Neural progenitor cell (in vitro differentiated cells): Measurements from ENCODE around the gene LEPR. TPM values are rescaled to one million over a fixed set of nuclear protein-coding genes. Genes with fewer than 3 reads are reported as not detected.
A peak's percentile ranks its signal among the peaks of the same experiment; 100 is the strongest.
"Not testable (repeated sequence)": the region's sequence is repeated elsewhere in the genome, so short reads cannot be mapped to it uniquely, and the experiment has no call there.

Experiments used
- DNase-seq: peaks from one replicate; pipeline ENCODE4 v3.0.0-alpha.2; 2016; ENCODE audit warnings: low spot score
- H2AFZ ChIP-seq: fragments of 200-600 bp; sonication (generic); replicated peaks from 2 replicates; pipeline ENCODE4 v1.6.1; 2016; ENCODE audit warnings: antibody characterized with exemption
- H3F3A ChIP-seq: fragments of 200-600 bp; sonication (generic); 2 replicates; pipeline ENCODE4 v1.6.1; 2016; ENCODE audit warnings: antibody characterized with exemption, low read depth
- H3K27ac ChIP-seq: fragments of 200-600 bp; sonication (generic); 2 replicates; pipeline ENCODE4 v1.5.1; 2016; ENCODE audit warnings: mild to moderate bottlenecking
- H3K27me3 ChIP-seq: fragments of 200-600 bp; sonication (generic); 2 replicates; pipeline ENCODE4 v1.6.1; 2016; ENCODE audit warnings: mild to moderate bottlenecking, moderate library complexity
- H3K36me3 ChIP-seq: fragments of 200-600 bp; sonication (generic); 2 replicates; pipeline ENCODE4 v1.5.1; 2016
- H3K4me1 ChIP-seq: fragments of 200-600 bp; sonication (generic); 2 replicates; pipeline ENCODE4 v1.6.1; 2016; ENCODE audit warnings: mixed run types
- H3K4me2 ChIP-seq: fragments of 200-600 bp; sonication (generic); 2 replicates; pipeline ENCODE4 v1.6.1; 2016
- H3K4me3 ChIP-seq: fragments of 200-600 bp; sonication (generic); 2 replicates; pipeline ENCODE4 v1.5.1; 2016
- H3K79me2 ChIP-seq: fragments of 200-600 bp; sonication (generic); 2 replicates; pipeline ENCODE4 v1.6.1; 2016; ENCODE audit warnings: low read depth
- H3K9ac ChIP-seq: fragments of 200-600 bp; sonication (generic); 2 replicates; pipeline ENCODE4 v1.6.1; 2016
- H3K9me3 ChIP-seq: fragments of 200-600 bp; sonication (generic); 2 replicates; pipeline ENCODE4 v1.5.1; 2016; ENCODE audit warnings: low read depth
- H4K20me1 ChIP-seq: fragments of 200-600 bp; sonication (generic); 2 replicates; pipeline ENCODE4 v1.6.1; 2016; ENCODE audit warnings: low read depth
- H3K27ac Mint-ChIP-seq: 3 replicates; pipeline ENCODE4 v1.8.0; 2021; ENCODE audit warnings: mixed read lengths
- H3K27me3 Mint-ChIP-seq: 2 replicates; pipeline ENCODE4 v1.8.0; 2022; ENCODE audit warnings: low read depth, mild to moderate bottlenecking, inconsistent platforms, moderate library complexity, mixed read lengths; ENCODE audit not compliant: insufficient read depth
- H3K36me3 Mint-ChIP-seq: 3 replicates; pipeline ENCODE4 v1.8.0; 2021; ENCODE audit warnings: mixed read lengths
- H3K4me1 Mint-ChIP-seq: 3 replicates; pipeline ENCODE4 v1.8.0; 2021; ENCODE audit warnings: mixed read lengths
- H3K4me3 Mint-ChIP-seq: 3 replicates; pipeline ENCODE4 v1.8.0; 2021; ENCODE audit warnings: mild to moderate bottlenecking, moderate library complexity, mixed read lengths
- H3K9me3 Mint-ChIP-seq: 3 replicates; pipeline ENCODE4 v1.8.0; 2020; ENCODE audit warnings: mixed read lengths
- EZH2 ChIP-seq: fragments of 200-600 bp; sonication (generic); IDR thresholded peaks from 2 replicates; pipeline ENCODE4 v1.6.1; 2017; ENCODE audit warnings: antibody characterized with exemption, mild to moderate bottlenecking, moderate library complexity
- EZH2phosphoT487 ChIP-seq: fragments of 200-600 bp; sonication (generic); IDR thresholded peaks from 2 replicates; pipeline ENCODE4 v1.6.1; 2017; ENCODE audit warnings: antibody characterized with exemption
- total RNA-seq: library from RNA; depleted of rRNA; stranded (reverse); fragments of >200 nt; gene quantifications from 2 replicates; pipeline ENCODE4 v1.2.3, GENCODE V29; 2015; ENCODE audit warnings: low replicate concordance
- TF ChIP-seq, protein P1 (sequence below): fragments of 200-600 bp; sonication (generic); IDR thresholded peaks from 2 replicates; pipeline ENCODE4 v1.5.1; 2017; ENCODE audit warnings: antibody characterized with exemption, mild to moderate bottlenecking

LEPR gene
- total RNA-seq, 1 donor from 2014 or later, result 15.2 TPM

DNA sequence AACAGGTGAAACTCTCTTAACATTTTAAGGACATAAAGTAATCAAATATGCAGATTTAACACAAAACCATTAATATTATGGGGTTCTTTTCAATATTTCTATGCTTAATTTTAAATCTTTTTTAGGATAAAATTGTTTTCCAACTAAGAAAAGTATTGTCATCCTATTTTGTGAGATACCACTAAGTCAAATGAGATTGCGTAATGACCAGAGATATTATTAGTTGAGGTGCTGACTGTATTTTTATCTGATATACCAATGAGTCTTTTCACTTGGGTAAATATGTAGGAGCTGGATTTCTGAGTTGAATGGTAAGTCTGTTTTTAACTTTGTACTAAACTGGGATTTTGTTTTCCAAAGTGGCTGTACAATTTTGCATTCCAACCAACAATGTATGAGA lies 25.4 kb downstream of the LEPR start:
- Histone ChIP-seq H3K4me2 (no peak overlapping the region), H3K27ac (no peak overlapping the region), H3K36me3 (no peaks in the 10 kb centered on the region), H3K4me3 (no peak overlapping the region), H3K79me2 (no peaks in the 10 kb centered on the region), H3K9me3 (no peaks in the 10 kb centered on the region), H3K4me1 (no peaks in the 10 kb centered on the region), H3F3A (no peaks in the 10 kb centered on the region), H3K9ac (no peak overlapping the region), H3K27me3 (no peaks in the 10 kb centered on the region), H2AFZ (no peak overlapping the region), H4K20me1 (no peaks in the 10 kb centered on the region)
- Mint-ChIP-seq H3K27me3 (no peaks in the 10 kb centered on the region), H3K27ac (no peak overlapping the region), H3K9me3 (no peaks in the 10 kb centered on the region), H3K4me3 (no peak overlapping the region), H3K36me3 (no peaks in the 10 kb centered on the region), H3K4me1 (no peaks in the 10 kb centered on the region)
- TF ChIP-seq EZH2, result no peak
- TF ChIP-seq, protein P1, sequence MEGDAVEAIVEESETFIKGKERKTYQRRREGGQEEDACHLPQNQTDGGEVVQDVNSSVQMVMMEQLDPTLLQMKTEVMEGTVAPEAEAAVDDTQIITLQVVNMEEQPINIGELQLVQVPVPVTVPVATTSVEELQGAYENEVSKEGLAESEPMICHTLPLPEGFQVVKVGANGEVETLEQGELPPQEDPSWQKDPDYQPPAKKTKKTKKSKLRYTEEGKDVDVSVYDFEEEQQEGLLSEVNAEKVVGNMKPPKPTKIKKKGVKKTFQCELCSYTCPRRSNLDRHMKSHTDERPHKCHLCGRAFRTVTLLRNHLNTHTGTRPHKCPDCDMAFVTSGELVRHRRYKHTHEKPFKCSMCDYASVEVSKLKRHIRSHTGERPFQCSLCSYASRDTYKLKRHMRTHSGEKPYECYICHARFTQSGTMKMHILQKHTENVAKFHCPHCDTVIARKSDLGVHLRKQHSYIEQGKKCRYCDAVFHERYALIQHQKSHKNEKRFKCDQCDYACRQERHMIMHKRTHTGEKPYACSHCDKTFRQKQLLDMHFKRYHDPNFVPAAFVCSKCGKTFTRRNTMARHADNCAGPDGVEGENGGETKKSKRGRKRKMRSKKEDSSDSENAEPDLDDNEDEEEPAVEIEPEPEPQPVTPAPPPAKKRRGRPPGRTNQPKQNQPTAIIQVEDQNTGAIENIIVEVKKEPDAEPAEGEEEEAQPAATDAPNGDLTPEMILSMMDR, result no peak
- TF ChIP-seq EZH2phosphoT487, result no peak
- DNase-seq, result no peak

DNA sequence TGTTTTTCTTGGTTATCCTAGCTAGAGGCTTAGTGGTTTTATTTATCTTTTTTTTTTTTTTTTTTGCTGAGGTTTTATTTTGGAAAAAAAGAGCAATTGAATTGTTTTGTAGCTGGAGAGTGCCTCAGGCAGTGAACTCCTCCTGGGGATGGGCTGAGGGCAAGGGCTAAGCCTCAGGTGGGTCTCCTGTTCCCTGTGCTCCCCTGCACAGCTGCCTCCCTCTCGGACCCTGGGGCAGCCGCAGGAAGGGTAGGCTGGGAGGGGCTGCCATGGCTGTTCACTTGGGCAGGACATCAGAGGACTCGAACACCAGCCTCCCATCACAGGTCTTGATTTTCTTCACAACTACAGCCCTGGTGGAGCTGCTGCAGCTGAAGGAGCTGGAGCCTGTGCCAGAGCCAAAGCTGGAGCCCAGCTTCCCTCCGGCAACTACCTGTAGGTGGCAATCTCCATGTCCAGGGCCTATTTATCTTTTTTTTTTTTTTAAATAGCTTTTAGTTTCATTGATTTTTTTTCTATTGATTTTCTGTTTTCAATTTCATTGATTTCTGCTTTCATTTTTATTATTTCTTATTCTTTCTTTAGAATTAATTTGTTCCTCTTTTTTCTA lies 28.9 kb downstream of the LEPR start:
- Histone ChIP-seq H3K4me1 (no peaks in the 10 kb centered on the region), H4K20me1 (no peaks in the 10 kb centered on the region), H3K27ac (no peak overlapping the region), H3K9ac (no peak overlapping the region), H3K9me3 (no peaks in the 10 kb centered on the region), H3K4me3 (no peak overlapping the region), H3K79me2 (no peaks in the 10 kb centered on the region), H3K27me3 (no peaks in the 10 kb centered on the region), H3F3A (no peaks in the 10 kb centered on the region), H3K4me2 (no peak overlapping the region), H2AFZ (no peak overlapping the region), H3K36me3 (no peaks in the 10 kb centered on the region)
- H3K36me3 Mint-ChIP-seq, result no peaks in the 10 kb centered on the region
- no peak for DNase-seq
- H3K9me3 Mint-ChIP-seq, result no peaks in the 10 kb centered on the region
- no peaks in the 10 kb centered on the region for H3K4me1 Mint-ChIP-seq
- no peak overlapping the region for H3K4me3 Mint-ChIP-seq
- H3K27me3 Mint-ChIP-seq, result no peaks in the 10 kb centered on the region
- TF ChIP-seq, protein P1, result peak; percentile 20
- no peak for TF ChIP-seq EZH2phosphoT487
- TF ChIP-seq EZH2, result no peak
- H3K27ac Mint-ChIP-seq, result no peak overlapping the region

DNA sequence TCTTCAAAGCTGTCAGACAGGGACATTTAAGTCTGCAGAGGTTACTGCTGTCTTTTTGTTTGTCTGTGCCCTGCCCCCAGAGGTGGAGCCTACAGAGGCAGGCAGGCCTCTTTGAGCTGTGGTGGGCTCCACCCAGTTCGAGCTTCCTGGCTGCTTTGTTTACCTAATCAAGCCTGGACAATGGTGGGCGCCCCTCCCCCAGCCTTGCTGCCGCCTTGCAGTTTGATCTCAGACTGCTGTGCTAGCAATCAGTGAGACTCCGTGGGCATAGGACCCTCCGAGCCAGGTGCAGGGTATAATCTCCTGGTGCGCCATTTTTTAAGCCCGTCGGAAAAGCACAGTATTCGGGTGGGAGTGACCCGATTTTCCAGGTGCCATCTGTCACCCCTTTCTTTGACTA lies 35.2 kb downstream of the LEPR start:
- H3K27me3 Mint-ChIP-seq, H3K4me1 Mint-ChIP-seq, H4K20me1 ChIP-seq, H3K9ac ChIP-seq, H2AFZ ChIP-seq, H3K4me3 ChIP-seq, H3K27ac ChIP-seq, H3K4me2 ChIP-seq, H3K4me3 Mint-ChIP-seq, H3K79me2 ChIP-seq, H3K9me3 ChIP-seq, H3K4me1 ChIP-seq, H3K27ac Mint-ChIP-seq, H3F3A ChIP-seq, H3K36me3 Mint-ChIP-seq, H3K36me3 ChIP-seq, H3K27me3 ChIP-seq, DNase-seq: not testable (repeated sequence)
- peaks cover 11% of the 10 kb centered on the region for H3K9me3 Mint-ChIP-seq

DNA sequence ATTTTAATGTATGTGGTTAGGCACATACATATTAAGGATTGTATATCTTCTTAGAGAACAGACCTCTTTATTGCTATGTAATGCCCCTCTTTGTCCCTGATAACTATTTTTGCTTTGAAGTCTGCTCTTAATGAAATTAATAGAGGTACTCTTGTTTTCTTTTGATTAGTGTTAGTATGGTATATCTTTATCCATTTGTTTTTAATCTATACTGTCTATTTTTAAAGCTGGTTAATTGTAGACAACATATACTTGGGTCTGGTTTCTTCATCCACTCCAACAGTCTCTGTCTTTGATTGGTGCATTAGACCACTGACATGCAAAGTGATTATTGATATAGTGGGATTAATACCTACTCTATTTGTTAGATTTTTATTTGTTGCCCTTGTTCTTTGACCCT lies 36.0 kb downstream of the LEPR start:
- H3K4me3 ChIP-seq, result no peak overlapping the region
- H3K4me3 Mint-ChIP-seq, result no peak overlapping the region

More for the DNA sequence above, 36.0 kb downstream of the LEPR start:
- Histone ChIP-seq H3K4me1 (no peaks in the 10 kb centered on the region), H3F3A (peaks cover 4% of the 10 kb centered on the region), H3K9ac (no peak overlapping the region), H3K4me2 (no peak overlapping the region), H3K79me2 (no peaks in the 10 kb centered on the region), H3K9me3 (peaks cover 6% of the 10 kb centered on the region), H3K27me3 (no peaks in the 10 kb centered on the region), H3K36me3 (no peaks in the 10 kb centered on the region), H2AFZ (no peak overlapping the region), H3K27ac (no peak overlapping the region), H4K20me1 (no peaks in the 10 kb centered on the region)
- H3K27ac Mint-ChIP-seq, result no peak overlapping the region
- peaks cover 6% of the 10 kb centered on the region for H3K36me3 Mint-ChIP-seq
- H3K27me3 Mint-ChIP-seq, result peaks cover 2% of the 10 kb centered on the region
- peaks cover 3% of the 10 kb centered on the region for H3K4me1 Mint-ChIP-seq
- TF ChIP-seq EZH2phosphoT487 (no peak), EZH2 (no peak)
- TF ChIP-seq, protein P1, result no peak
- H3K9me3 Mint-ChIP-seq, result peaks cover 11% of the 10 kb centered on the region
- no peak for DNase-seq
